ENCODE data around the gene FAM236C. TPM values are rescaled to one million over a fixed set of nuclear protein-coding genes. Genes with fewer than 3 reads are reported as not detected.

Gene FAM236C
- total RNA-seq = not detected in 2 replicates

DNA sequence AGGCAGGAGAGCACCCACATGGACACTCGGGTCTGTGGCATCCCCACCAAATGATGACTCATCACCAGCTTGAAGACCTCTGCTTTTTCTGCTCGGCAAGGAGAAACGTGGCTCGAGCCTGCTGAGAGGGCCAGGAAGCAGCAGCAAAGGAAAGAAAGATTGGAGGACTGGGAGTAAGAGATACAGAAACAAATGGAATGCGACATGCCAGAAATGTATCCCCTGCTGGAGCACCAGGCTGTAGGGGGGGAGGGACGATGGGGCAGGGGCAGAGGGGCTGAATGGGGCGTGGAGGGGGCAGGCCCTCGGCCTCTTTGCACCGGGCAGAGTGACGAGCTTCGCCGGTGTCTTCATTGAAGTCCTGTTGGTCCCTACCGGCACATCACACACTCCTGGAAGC, at the start of gene FAM236C:
Gene FAM236C (plus strand): TSS at position 301 of the 400 bp plus-strand sequence. CDS start 100 bp downstream, outside the sequence.

DNA sequence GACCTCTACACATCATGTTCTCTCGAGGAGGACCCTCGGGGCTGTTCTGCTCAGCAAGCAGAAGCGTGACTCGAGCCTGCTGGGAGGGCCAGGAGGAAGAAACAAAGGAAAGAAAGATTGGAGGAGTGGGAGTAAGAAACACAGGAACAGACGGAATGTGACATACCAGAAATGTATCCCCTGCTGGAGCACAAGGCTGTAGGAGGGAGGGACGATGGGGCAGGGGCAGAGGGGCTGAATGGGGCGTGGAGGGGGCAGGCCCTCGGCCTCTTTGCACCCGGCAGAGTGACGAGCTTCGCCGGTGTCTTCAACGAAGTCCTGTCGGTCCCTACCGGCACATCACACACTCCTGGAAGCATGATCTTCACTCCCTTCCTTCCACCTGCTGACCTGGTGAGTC, 25.5 kb downstream of the FAM236C start, which contains the start of gene FAM236A:
Gene FAM236A (plus strand): TSS at position 301 of the 400 bp plus-strand sequence. CDS start 57 bp downstream, at position 358.

GRCh38 chrX:72943819-72944169, 31.4 kb downstream of the FAM236C start, which contains the start of gene DMRTC1:
DMRTC1 (minus strand) TSS chrX:72943837; CDS start chrX:72875694, 68,143 bp downstream.

Other genes with a start within 250 kb of the FAM236C start
- 10.1 and 15.7 TPM in 2 replicates for gene PHKA1, start 198.3 kb upstream of the FAM236C start, total RNA-seq
- not detected in 2 replicates for gene DMRTC1B, start 135.7 kb upstream of the FAM236C start, total RNA-seq
- gene FAM236B, start 130.0 kb upstream of the FAM236C start, total RNA-seq = not detected in 2 replicates
- gene FAM236D, start 104.4 kb upstream of the FAM236C start, total RNA-seq = not detected in 2 replicates
- gene FAM236A, start 25.6 kb downstream of the FAM236C start, total RNA-seq = not detected in 2 replicates
- not detected in 2 replicates for gene DMRTC1, start 31.2 kb downstream of the FAM236C start, total RNA-seq
- not detected in 2 replicates for gene PABPC1L2B, start 90.3 kb downstream of the FAM236C start, total RNA-seq
- not detected in 2 replicates for gene PABPC1L2A, start 166.9 kb downstream of the FAM236C start, total RNA-seq

Data from uterine smooth muscle cell (primary cell).